Ascending aorta (tissue), 2 donors: ENCODE measurements around the gene TSC22D3. TPM values are rescaled to one million over a fixed set of nuclear protein-coding genes. Genes with fewer than 3 reads are reported as not detected.

Experiments used
- DNase-seq, 2 donors: peaks; one replicate each; pipeline ENCODE4 v3.0.0-alpha.2; 2019; ENCODE audit warnings: low spot score in 2 of 2
- H3K27ac ChIP-seq, 2 donors: fragments of 200-600 bp; sonication (generic); one replicate each; pipeline ENCODE4 v1.5.1; 2016 to 2017; ENCODE audit warnings: mild to moderate bottlenecking in 1 of 2
- H3K27me3 ChIP-seq: fragments of 200-600 bp; sonication (generic); one replicate; pipeline ENCODE4 v1.5.1; 2017
- H3K36me3 ChIP-seq, 2 donors: fragments of 200-600 bp; sonication (generic); one replicate each; pipeline ENCODE4 v1.5.1; 2016
- H3K4me1 ChIP-seq, 2 donors: fragments of 200-600 bp; sonication (generic); one replicate each; pipeline ENCODE4 v1.5.1; 2016 to 2017; ENCODE audit warnings: mild to moderate bottlenecking in 1 of 2
- H3K4me3 ChIP-seq, 2 donors: fragments of 200-600 bp; sonication (generic); one replicate each; pipeline ENCODE4 v1.5.1; 2016 to 2017; ENCODE audit warnings: mild to moderate bottlenecking in 1 of 2
- H3K9me3 ChIP-seq, 2 donors: fragments of 200-600 bp; sonication (generic); one replicate each; pipeline ENCODE4 v1.5.1; 2016
- CTCF ChIP-seq, 3 experiments: fragments of 200-600 bp in 2 of 3; fragments of 450-650 bp in 1 of 3; sonication (generic) in 2 of 3; IDR thresholded peaks; one replicate each; pipeline ENCODE4 v1.5.1; 2016 to 2019; ENCODE audit warnings: antibody characterized with exemption in 3 of 3, mild to moderate bottlenecking in 1 of 3, moderate library complexity in 1 of 3
- intact Hi-C: fragments of 100-400 bp; cut with DNase I; formaldehyde crosslinking; loops from one replicate; pipeline ENCODE4 v1.15.1; 2023
- total RNA-seq: library from RNA; depleted of rRNA; stranded (reverse); fragments of >200 nt; gene quantifications from one replicate; pipeline ENCODE4 v1.1.0, GENCODE V29; 2016

The TSC22D3 gene
- total RNA-seq, 1 donor from 2014 or later: 630 TPM

GRCh38 chrX:107741404-107741790, 34.2 kb downstream of the TSC22D3 start:
- H3K27ac ChIP-seq: peak overlapping the region; percentile 93 to 94
- H3K4me3 ChIP-seq: peak overlapping the region in 1 of 2 donors; percentile 13
- no peak for DNase-seq
- no peaks in the 10 kb centered on the region for H3K27me3 ChIP-seq
- intact Hi-C loops: no loop called here
- H3K9me3 ChIP-seq: no peaks in the 10 kb centered on the region
- TF ChIP-seq CTCF (IDR thresholded peaks at IDR 0.05): no peak
- H3K36me3 ChIP-seq: no peaks in the 10 kb centered on the region
- H3K4me1 ChIP-seq: peaks cover 14 to 34% of the 10 kb centered on the region in 2 donors

GRCh38 chrX:107739541-107739940, 36.0 kb downstream of the TSC22D3 start:
- no peak for DNase-seq
- Histone ChIP-seq H3K27me3 (no peaks in the 10 kb centered on the region), H3K36me3 (no peaks in the 10 kb centered on the region), H3K9me3 (no peaks in the 10 kb centered on the region), H3K4me1 (peaks cover 14 to 34% of the 10 kb centered on the region in 2 donors), H3K27ac (peak overlapping the region in 1 of 2 donors; percentile 93), H3K4me3 (no peak overlapping the region)
- TF ChIP-seq CTCF (IDR thresholded peaks at IDR 0.05): no peak
- intact Hi-C loops: no loop called here

GRCh38 chrX:107738768-107739167, 36.8 kb downstream of the TSC22D3 start:
- no peaks in the 10 kb centered on the region for H3K9me3 ChIP-seq
- intact Hi-C loops: no loop called here
- no peak for TF ChIP-seq CTCF (IDR thresholded peaks at IDR 0.05)
- no peak overlapping the region for H3K4me3 ChIP-seq
- no peak for DNase-seq
- no peaks in the 10 kb centered on the region for H3K27me3 ChIP-seq
- no peaks in the 10 kb centered on the region for H3K36me3 ChIP-seq
- peaks cover 14 to 34% of the 10 kb centered on the region in 2 donors for H3K4me1 ChIP-seq
- peak overlapping the region; percentile 43 to 93 for H3K27ac ChIP-seq

- H3K9me3 ChIP-seq: no peaks in the 10 kb centered on the region
- H3K36me3 ChIP-seq: no peaks in the 10 kb centered on the region
- no peaks in the 10 kb centered on the region for H3K27me3 ChIP-seq
- H3K27ac ChIP-seq: peak overlapping the region; percentile 43 to 93
- H3K4me3 ChIP-seq: no peak overlapping the region
- no peak for TF ChIP-seq CTCF (IDR thresholded peaks at IDR 0.05)
- intact Hi-C loops: no loop called here
- no peak for DNase-seq
- H3K4me1 ChIP-seq: peaks cover 14 to 32% of the 10 kb centered on the region in 2 donors
These were observed 37.3 kb downstream of the TSC22D3 start for GRCh38 chrX:107738272-107738671.

- DNase-seq: no peak
- Histone ChIP-seq H3K4me3 (no peak overlapping the region), H3K9me3 (no peaks in the 10 kb centered on the region), H3K36me3 (no peaks in the 10 kb centered on the region), H3K27ac (peak overlapping the region; percentile 2 to 48), H3K27me3 (no peaks in the 10 kb centered on the region), H3K4me1 (peaks cover 8 to 24% of the 10 kb centered on the region in 2 donors)
- intact Hi-C loops: no loop called here
- no peak for TF ChIP-seq CTCF (IDR thresholded peaks at IDR 0.05)
These were observed 38.6 kb downstream of the TSC22D3 start for GRCh38 chrX:107736781-107737531.
